PC-9 (cell line): ENCODE measurements around the gene UBE2Q2. TPM values are rescaled to one million over a fixed set of nuclear protein-coding genes. Genes with fewer than 3 reads are reported as not detected.

Experiments
- BruUV-seq: library from RNA; stranded (reverse); fragments of 400-500 nt; replicated peaks from 2 replicates; lab custom pipeline; 2021; lab: Mats Ljungman, UMichigan
- CTCF ChIA-PET: fragments of 300-600 bp; sonication (Branson Sonifier 250); formaldehyde crosslinking; loops from one replicate; lab custom pipeline; 2022; ENCODE audit warnings: antibody characterized with exemption; lab: Charles Lee
- POLR2A ChIA-PET: fragments of 300-600 bp; sonication (Branson Sonifier 250); formaldehyde crosslinking; loops from one replicate; lab custom pipeline; 2022; ENCODE audit warnings: antibody characterized with exemption; ENCODE audit not compliant: unreplicated experiment; lab: Charles Lee
- DNase-seq, 2 experiments: peaks; one replicate each; pipeline versions ENCODE4 v3.0.0 to v3.0.0-alpha.2; 2015 to 2022; ENCODE audit warnings: mixed read lengths in 1 of 2
- H2AFZ ChIP-seq: fragments of 200-600 bp; sonication (generic); 2 replicates; pipeline ENCODE4 v1.8.1; 2017; ENCODE audit warnings: antibody characterized with exemption
- H3F3A ChIP-seq: fragments of 200-600 bp; sonication (generic); 2 replicates; pipeline ENCODE4 v1.8.1; 2017; ENCODE audit warnings: antibody characterized with exemption, mild to moderate bottlenecking, low read depth; ENCODE audit not compliant: insufficient read depth
- H3K27ac ChIP-seq: fragments of 200-600 bp; sonication (generic); 2 replicates; pipeline ENCODE4 v1.6.1; 2016; ENCODE audit warnings: mixed run types
- H3K27me3 ChIP-seq: fragments of 200-600 bp; sonication (generic); 2 replicates; pipeline ENCODE4 v1.6.1; 2016; ENCODE audit warnings: low read depth, mixed run types; ENCODE audit not compliant: insufficient read depth
- H3K36me3 ChIP-seq: fragments of 200-600 bp; sonication (generic); 2 replicates; pipeline ENCODE4 v1.6.1; 2016; ENCODE audit warnings: low read depth, mixed run types
- H3K4me1 ChIP-seq: fragments of 200-600 bp; sonication (generic); replicated peaks from 2 replicates; pipeline ENCODE4 v1.6.1; 2016; ENCODE audit warnings: mixed run types; ENCODE audit not compliant: insufficient read depth
- H3K4me2 ChIP-seq: fragments of 200-600 bp; sonication (generic); 2 replicates; pipeline ENCODE4 v1.6.1; 2017; ENCODE audit warnings: mixed run types
- H3K4me3 ChIP-seq: fragments of 200-600 bp; sonication (generic); 2 replicates; pipeline ENCODE4 v1.6.1; 2016; ENCODE audit warnings: mixed run types
- H3K79me2 ChIP-seq: fragments of 200-600 bp; sonication (generic); 2 replicates; pipeline ENCODE4 v1.6.1; 2017; ENCODE audit warnings: low read depth, mixed run types
- H3K9me2 ChIP-seq: fragments of 200-600 bp; sonication (generic); 2 replicates; pipeline ENCODE4 v1.8.1; 2017; ENCODE audit warnings: mild to moderate bottlenecking; ENCODE audit not compliant: insufficient read depth
- H3K9me3 ChIP-seq: fragments of 200-600 bp; sonication (generic); 2 replicates; pipeline ENCODE4 v1.8.1; 2016; ENCODE audit warnings: low read depth; ENCODE audit not compliant: insufficient read depth
- H4K20me1 ChIP-seq: fragments of 200-600 bp; sonication (generic); 2 replicates; pipeline ENCODE4 v1.8.1; 2017; ENCODE audit not compliant: insufficient read depth
- CTCF ChIP-seq: fragments of 200-600 bp; sonication (generic); conservative IDR thresholded peaks from 2 replicates; pipeline ENCODE4 v1.6.1; 2017; ENCODE audit warnings: mixed run types, antibody characterized with exemption, mild to moderate bottlenecking, moderate library complexity
- EZH2 ChIP-seq: fragments of 200-600 bp; sonication (generic); IDR thresholded peaks from 2 replicates; pipeline ENCODE4 v1.8.0; 2017; ENCODE audit warnings: antibody characterized with exemption, low read depth
- intact Hi-C: fragments of 100-400 bp; cut with micrococcal nuclease; formaldehyde crosslinking; loops from one replicate; pipeline ENCODE4 v1.10.0; 2022; ENCODE audit not compliant: unreplicated experiment
- total RNA-seq: library from RNA; stranded (reverse); gene quantifications from 2 replicates; pipeline ENCODE4 v1.2.3, GENCODE V29; 2021

Gene UBE2Q2
- total RNA-seq, 1 experiment from 2014 or later, result 15.6 TPM

DNA sequence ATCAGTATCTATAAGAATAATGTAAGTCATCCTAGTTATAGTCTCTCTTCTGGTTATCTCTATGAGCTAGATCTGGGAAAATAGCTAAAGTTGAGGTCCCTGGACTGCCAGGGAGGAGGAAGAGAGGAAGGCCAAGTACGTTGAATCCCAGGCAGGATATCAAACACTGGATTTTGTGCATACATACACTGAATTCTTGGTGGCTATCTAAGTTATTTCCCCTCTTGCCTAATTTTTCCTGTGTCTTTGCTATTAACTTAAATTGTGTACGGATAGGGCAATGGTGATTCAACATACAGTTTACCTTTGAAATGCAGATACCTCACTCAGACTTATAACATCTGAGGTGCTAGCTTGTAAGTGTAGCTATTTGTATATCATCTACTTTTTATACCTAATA is 87.6 kb downstream of the UBE2Q2 start:
- Histone ChIP-seq H3K9me3 (no peaks in the 10 kb centered on the region), H3K4me2 (no peak overlapping the region), H2AFZ (no peak overlapping the region), H3K27ac (no peak overlapping the region), H3K4me1 (no peaks in the 10 kb centered on the region), H3K79me2 (no peaks in the 10 kb centered on the region), H4K20me1 (peaks cover 3% of the 10 kb centered on the region; the same call in 1 of the 2 replicates), H3K9me2 (no peaks in the 10 kb centered on the region), H3F3A (no peaks in the 10 kb centered on the region), H3K36me3 (peaks cover 39% of the 10 kb centered on the region), H3K27me3 (no peaks in the 10 kb centered on the region), H3K4me3 (no peak overlapping the region)
- CTCF ChIA-PET, result no interaction called here
- TF ChIP-seq EZH2 (no peak), CTCF (no peak)
- no TSS peak for BruUV-seq
- POLR2A ChIA-PET, result no interaction called here
- no peak for DNase-seq
- intact Hi-C loops, result no loop called here

- BruUV-seq, result no TSS peak
- TF ChIP-seq EZH2 (no peak), CTCF (no peak)
- Histone ChIP-seq H3K79me2 (no peaks in the 10 kb centered on the region), H4K20me1 (no peaks in the 10 kb centered on the region), H3K4me3 (no peak overlapping the region), H3K4me1 (no peaks in the 10 kb centered on the region), H3K9me2 (no peaks in the 10 kb centered on the region), H3F3A (no peaks in the 10 kb centered on the region; the same call in 1 of the 2 replicates), H3K4me2 (no peak overlapping the region), H2AFZ (no peak overlapping the region), H3K27ac (no peak overlapping the region), H3K9me3 (no peaks in the 10 kb centered on the region), H3K36me3 (no peaks in the 10 kb centered on the region), H3K27me3 (no peaks in the 10 kb centered on the region)
- CTCF ChIA-PET, result no interaction called here
- POLR2A ChIA-PET, result no interaction called here
- no peak for DNase-seq
- intact Hi-C loops, result no loop called here
These were observed 99.2 kb downstream of the UBE2Q2 start for GRCh38 chr15:75942464-75942863.

DNA sequence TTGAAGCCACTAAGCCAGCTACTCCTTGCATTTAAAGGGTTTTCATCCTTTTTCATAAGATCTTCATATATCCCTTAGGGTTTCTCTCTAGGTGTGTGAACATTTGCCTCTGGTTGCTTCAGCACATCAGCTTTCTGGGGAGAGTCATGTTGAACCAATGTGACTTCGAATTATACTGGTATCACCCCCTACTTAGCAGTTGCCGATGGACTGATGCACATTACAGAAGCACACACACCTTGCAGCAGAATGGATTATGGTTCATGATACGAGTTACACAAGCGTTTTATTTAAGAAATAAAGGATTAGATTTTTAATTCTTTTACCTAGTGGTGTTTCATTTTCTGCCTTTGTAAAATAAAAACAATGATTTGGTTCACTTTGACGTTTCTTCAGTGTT is 100.0 kb downstream of the UBE2Q2 start:
- Histone ChIP-seq H2AFZ (no peak overlapping the region), H3K4me3 (no peak overlapping the region), H3K9me2 (no peaks in the 10 kb centered on the region), H3K27ac (no peak overlapping the region), H3K4me1 (no peaks in the 10 kb centered on the region), H3K27me3 (no peaks in the 10 kb centered on the region), H3K36me3 (no peaks in the 10 kb centered on the region), H3K4me2 (no peak overlapping the region), H4K20me1 (no peaks in the 10 kb centered on the region), H3K79me2 (no peaks in the 10 kb centered on the region), H3F3A (no peaks in the 10 kb centered on the region; the same call in 1 of the 2 replicates), H3K9me3 (no peaks in the 10 kb centered on the region)
- no peak for DNase-seq
- intact Hi-C loops, result no loop called here
- no peak for TF ChIP-seq CTCF
- TF ChIP-seq EZH2, result no peak
- POLR2A ChIA-PET, result no interaction called here
- no TSS peak for BruUV-seq
- CTCF ChIA-PET, result no interaction called here
